Pancreas (tissue), 10 donors: ENCODE measurements around the gene NOS1. TPM values are rescaled to one million over a fixed set of nuclear protein-coding genes. Genes with fewer than 3 reads are reported as not detected.
"Not testable (repeated sequence)": the region's sequence is repeated elsewhere in the genome, so short reads cannot be mapped to it uniquely, and the experiment has no call there.

Source experiments
- ATAC-seq, 4 donors: fragments of 200-7000 bp; cut with Tn5 transposase; one replicate each; pipeline versions ENCODE4 v1.8.0 to v1.9.1; 2020; ENCODE audit warnings: mild to moderate bottlenecking in 4 of 4, moderate library complexity in 4 of 4
- DNase-seq, 6 donors: peaks; one replicate each; pipeline ENCODE4 v3.0.0-alpha.2; 2020
- FAIRE-seq: peaks from 2 replicates; lab custom pipeline; 2012; peaks lifted over from hg19 to GRCh38; lab: Jason Lieb, UNC
- H3K27ac ChIP-seq, 4 donors: fragments of 200-600 bp; sonication (generic); 1 replicate in 3 of 4; 2 replicates in 1 of 4; pipeline versions ENCODE4 v1.5.0 to v1.8.0; 2020
- H3K27me3 ChIP-seq, 4 donors: fragments of 200-600 bp; one replicate each; pipeline ENCODE4 v1.8.0; 2021
- H3K36me3 ChIP-seq, 3 donors: fragments of 200-600 bp; sonication (generic) in 1 of 3; one replicate each; pipeline versions ENCODE4 v1.5.0 to v1.8.0; 2020 to 2021
- H3K4me1 ChIP-seq, 3 donors: fragments of 200-600 bp; one replicate each; pipeline ENCODE4 v1.8.0; 2021
- H3K4me3 ChIP-seq, 4 donors: fragments of 200-600 bp; sonication (generic) in 2 of 4; one replicate each; pipeline versions ENCODE4 v1.5.0 to v1.8.0; 2020 to 2021
- H3K9me3 ChIP-seq, 4 donors: fragments of 200-600 bp; one replicate each; pipeline ENCODE4 v1.8.0; 2021
- WGBS, 2 donors: extraction: QIAGEN DNeasy Blood & Tissue Kit; methylation state at CpG; one replicate each; pipeline ENCODE4 v1.1.7; 2013; 5-methylcytosine and 5-hydroxymethylcytosine counted together
- intact Hi-C, 3 donors: fragments of 100-400 bp; cut with DNase I; formaldehyde crosslinking; loops; one replicate each; pipeline versions ENCODE4 v1.11.1 to v1.14.2; 2022
- polyA plus RNA-seq, 2 donors: library from polyadenylated mRNA; stranded (reverse); fragments of 200-250 nt; gene quantifications; one replicate each; pipeline ENCODE4 v1.2.3, GENCODE V29; 2013
- total RNA-seq, 6 donors: library from RNA; stranded (reverse); fragmentation: NEBNext Ultra II Directional in 4 of 6; extraction: Animal tissue kit (Norgen Biotek cat#: 25700) in 4 of 6; gene quantifications; one replicate each; pipeline versions ENCODE4 v1.2.1 to v1.2.4, GENCODE V29; 2021 to 2023
- TF ChIP-seq, protein P1 (sequence below), 4 donors: fragments of 200-600 bp; sonication (generic) in 3 of 4; IDR thresholded peaks; one replicate each; pipeline versions ENCODE4 v1.5.0 to v1.8.0; 2021; ENCODE audit warnings: antibody characterized with exemption in 4 of 4
- donor health status: healthy with polysubstance abuse.
- donor health status: DM: no; HTN: no; CAD: no; lungs with moderate emphysema.
- donor health status: DM: no; HTN: no; CAD: no.
- donor health status: control.
- donor health status: control.
- donor health status: Bipolar disorder and iron deficiency.
- donor health status: DM: yes; HTN: yes; CAD: no.
- donor health status: DM: no; HTN: no; CAD: no.
- donor health status: DM: no; HTN: no; CAD: no.
- donor health status: DM: yes; HTN: yes; CAD: no.

The NOS1 gene
- total and polyA plus RNA-seq, 8 donors = 0.14 to 2.0 (median 0.91) TPM

DNA sequence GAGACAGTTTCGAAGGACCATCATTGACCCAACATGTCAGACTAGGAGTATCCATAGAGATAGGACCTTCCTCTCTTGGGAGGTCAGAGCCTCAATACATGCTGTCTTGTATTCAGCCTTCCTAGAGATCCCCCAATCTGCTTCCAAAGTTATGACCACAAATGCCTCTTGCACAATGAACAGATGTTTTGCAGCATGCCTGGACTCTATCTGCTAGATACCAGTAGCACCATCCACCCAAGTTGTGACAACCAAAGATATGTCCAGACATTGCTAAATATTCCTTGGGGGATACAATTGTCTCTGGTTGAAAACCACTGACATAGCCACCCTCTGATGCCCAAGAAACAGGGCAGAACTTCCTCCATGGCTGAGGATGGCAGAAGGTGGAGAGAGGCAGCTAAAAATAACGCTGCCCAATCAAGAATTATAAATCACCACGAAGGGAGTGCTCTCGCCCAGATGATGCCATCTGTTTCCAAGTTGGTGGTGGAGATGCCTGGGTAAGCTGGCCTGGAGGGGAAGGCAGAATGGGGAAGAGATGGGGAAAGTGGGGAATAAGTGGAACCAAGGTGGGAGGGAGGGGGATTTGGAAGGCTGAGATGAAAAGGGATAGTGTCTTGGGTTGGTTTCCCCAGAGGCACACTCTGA, 42.9 kb upstream of the NOS1 start:
- Histone ChIP-seq H3K27me3 (no peaks in the 10 kb centered on the region), H3K9me3 (no peaks in the 10 kb centered on the region), H3K27ac (no peak overlapping the region), H3K36me3 (no peaks in the 10 kb centered on the region), H3K4me3 (no peak overlapping the region), H3K4me1 (peaks cover 3 to 9% (median 7%) of the 10 kb centered on the region in 3 donors)
- intact Hi-C loops = no loop called here
- WGBS, 2 donors = 80 to 91% methylated on average over 4 of the region's 4 CpGs
- DNase-seq (no peak), FAIRE-seq (no peak), ATAC-seq (no peak)
- TF ChIP-seq, protein P1, sequence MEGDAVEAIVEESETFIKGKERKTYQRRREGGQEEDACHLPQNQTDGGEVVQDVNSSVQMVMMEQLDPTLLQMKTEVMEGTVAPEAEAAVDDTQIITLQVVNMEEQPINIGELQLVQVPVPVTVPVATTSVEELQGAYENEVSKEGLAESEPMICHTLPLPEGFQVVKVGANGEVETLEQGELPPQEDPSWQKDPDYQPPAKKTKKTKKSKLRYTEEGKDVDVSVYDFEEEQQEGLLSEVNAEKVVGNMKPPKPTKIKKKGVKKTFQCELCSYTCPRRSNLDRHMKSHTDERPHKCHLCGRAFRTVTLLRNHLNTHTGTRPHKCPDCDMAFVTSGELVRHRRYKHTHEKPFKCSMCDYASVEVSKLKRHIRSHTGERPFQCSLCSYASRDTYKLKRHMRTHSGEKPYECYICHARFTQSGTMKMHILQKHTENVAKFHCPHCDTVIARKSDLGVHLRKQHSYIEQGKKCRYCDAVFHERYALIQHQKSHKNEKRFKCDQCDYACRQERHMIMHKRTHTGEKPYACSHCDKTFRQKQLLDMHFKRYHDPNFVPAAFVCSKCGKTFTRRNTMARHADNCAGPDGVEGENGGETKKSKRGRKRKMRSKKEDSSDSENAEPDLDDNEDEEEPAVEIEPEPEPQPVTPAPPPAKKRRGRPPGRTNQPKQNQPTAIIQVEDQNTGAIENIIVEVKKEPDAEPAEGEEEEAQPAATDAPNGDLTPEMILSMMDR (IDR thresholded peaks at IDR 0.05) = no peak

GRCh38 chr12:117403586-117404139, 42.2 kb upstream of the NOS1 start:
- ATAC-seq (no peak), DNase-seq (no peak), FAIRE-seq (no peak)
- Histone ChIP-seq H3K36me3 (no peaks in the 10 kb centered on the region), H3K27me3 (no peaks in the 10 kb centered on the region), H3K9me3 (no peaks in the 10 kb centered on the region), H3K4me1 (peaks cover 1 to 9% (median 6%) of the 10 kb centered on the region in 3 donors), H3K4me3 (no peak overlapping the region), H3K27ac (no peak overlapping the region)
- intact Hi-C loops = no loop called here
- 96 to 97% methylated on average over 3 of the region's 3 CpGs for WGBS, 2 donors
- TF ChIP-seq, protein P1 (IDR thresholded peaks at IDR 0.05) = no peak

GRCh38 chr12:117402363-117402762, 40.9 kb upstream of the NOS1 start:
- H3K9me3 ChIP-seq = no peaks in the 10 kb centered on the region
- 86 to 87% methylated on average over 4 of the region's 4 CpGs for WGBS, 2 donors
- FAIRE-seq = no peak
- ATAC-seq = no peak
- TF ChIP-seq, protein P1 (IDR thresholded peaks at IDR 0.05) = no peak
- no peaks in the 10 kb centered on the region for H3K4me1 ChIP-seq
- no peak for DNase-seq
- H3K27me3 ChIP-seq = no peaks in the 10 kb centered on the region
- H3K4me3 ChIP-seq = no peak overlapping the region
- intact Hi-C loops = no loop called here
- H3K27ac ChIP-seq = no peak overlapping the region
- H3K36me3 ChIP-seq = no peaks in the 10 kb centered on the region

DNA sequence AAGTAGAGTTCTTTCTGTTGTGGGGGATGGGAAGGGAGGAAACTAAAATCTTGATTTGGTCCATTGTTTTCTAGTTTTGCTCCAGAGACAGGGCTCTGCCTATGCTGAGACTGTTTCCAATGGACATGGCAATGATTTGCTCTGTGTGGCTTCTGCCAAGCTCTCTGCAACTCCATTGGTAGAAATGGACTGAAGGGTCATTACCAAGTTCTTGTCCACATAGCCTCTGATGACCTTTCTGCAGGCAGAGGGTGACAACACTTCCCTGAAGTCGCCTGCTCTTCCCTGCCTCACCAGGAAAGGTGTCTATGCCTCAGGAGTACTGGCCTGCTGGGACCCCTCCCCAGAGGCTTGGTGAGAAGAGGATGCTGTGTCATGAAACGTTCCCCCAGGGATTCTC, 39.5 kb upstream of the NOS1 start:
- WGBS, 2 donors = 82 to 88% methylated on average over 2 of the region's 2 CpGs
- Histone ChIP-seq H3K4me1 (no peaks in the 10 kb centered on the region), H3K9me3 (no peaks in the 10 kb centered on the region), H3K27ac (no peak overlapping the region), H3K4me3 (no peak overlapping the region), H3K36me3 (no peaks in the 10 kb centered on the region), H3K27me3 (no peaks in the 10 kb centered on the region)
- FAIRE-seq (no peak), ATAC-seq (no peak), DNase-seq (no peak)
- intact Hi-C loops = no loop called here
- TF ChIP-seq, protein P1 (IDR thresholded peaks at IDR 0.05) = no peak

- H3K4me3 ChIP-seq, H3K4me1 ChIP-seq, H3K36me3 ChIP-seq, H3K27ac ChIP-seq, H3K9me3 ChIP-seq, ATAC-seq, DNase-seq, FAIRE-seq, H3K27me3 ChIP-seq, intact Hi-C loops: not testable (repeated sequence)
Observed at GRCh38 chr12:117398482-117398881, 37.1 kb upstream of the NOS1 start.
